ENCODE measurements around the gene LRRFIP2. TPM values are rescaled to one million over a fixed set of nuclear protein-coding genes. Genes with fewer than 3 reads are reported as not detected.

Gene LRRFIP2
- total and polyA plus RNA-seq, 8 donors, result 25.9 to 131 (median 39.0) TPM

DNA sequence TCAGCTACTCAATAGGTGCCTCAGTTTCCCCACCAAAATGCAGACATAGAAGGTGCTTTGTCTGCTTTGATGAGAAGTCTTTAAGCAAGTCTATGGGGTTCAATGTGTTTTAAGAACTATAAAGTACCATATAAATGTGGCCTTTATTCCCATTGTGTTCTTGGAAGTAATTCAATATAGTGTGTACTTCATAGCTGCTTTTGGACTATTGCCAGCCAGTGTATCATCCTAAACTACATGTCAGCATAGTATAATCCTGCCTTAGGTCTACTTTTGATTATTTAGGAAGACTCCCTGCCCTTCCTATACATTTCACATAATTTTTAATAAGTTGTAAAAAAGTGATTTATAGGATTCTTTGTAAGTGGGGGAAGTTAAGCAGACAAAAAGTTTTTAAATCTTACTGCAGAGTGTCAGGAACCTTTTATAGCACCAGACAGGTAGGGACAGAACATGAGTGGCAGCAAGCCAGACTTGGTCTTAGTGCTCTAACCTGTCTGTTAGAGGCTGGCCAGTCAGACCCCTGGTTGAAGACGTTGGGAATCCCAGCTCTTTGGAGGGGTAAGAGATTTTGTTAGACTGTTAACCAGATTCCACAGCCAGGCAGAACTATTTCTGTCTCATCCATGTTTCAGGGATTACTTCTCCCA lies 132.7 kb downstream of the LRRFIP2 start:
- peaks cover 0 to 21% (median 3%) of the 10 kb centered on the region in 4 donors for H3K4me1 ChIP-seq
- WGBS, 5 donors, result 47 to 73% (median 68%) methylated on average over 1 of the region's 1 CpG
- no peak for DNase-seq
- TF ChIP-seq EP300 (IDR thresholded peaks at IDR 0.05), result no peak
- peaks cover 0 to 73% (median 58%) of the 10 kb centered on the region in 4 donors for H3K36me3 ChIP-seq
- no peaks in the 10 kb centered on the region for H3K27me3 ChIP-seq
- H3K4me3 ChIP-seq, result no peak overlapping the region
- no peak overlapping the region for H3K27ac ChIP-seq
- intact Hi-C loops (cut with DNase I; ENCODE audit: low total_unique reads), result no loop called here
- H3K9me3 ChIP-seq, result peaks cover 0 to under 1% (median 0%) of the 10 kb centered on the region in 4 donors

- Histone ChIP-seq H3K4me3 (no peak overlapping the region), H3K27me3 (no peaks in the 10 kb centered on the region), H3K4me1 (peaks cover 0 to 21% (median 3%) of the 10 kb centered on the region in 4 donors), H3K27ac (no peak overlapping the region), H3K36me3 (peaks cover 0 to 75% (median 67%) of the 10 kb centered on the region in 4 donors), H3K9me3 (peaks cover 0 to 15% (median 10%) of the 10 kb centered on the region in 4 donors)
- TF ChIP-seq POLR2A (IDR thresholded peaks at IDR 0.05), result no peak
- no peak for TF ChIP-seq CTCF (IDR thresholded peaks at IDR 0.05)
- TF ChIP-seq POLR2AphosphoS5 (IDR thresholded peaks at IDR 0.05), result no peak
- no peak for TF ChIP-seq EP300 (IDR thresholded peaks at IDR 0.05)
- WGBS, 5 donors, result 81 to 96% (median 87%) methylated on average over 1 of the region's 1 CpG
- DNase-seq, result no peak
- intact Hi-C loops (cut with DNase I; ENCODE audit: low total_unique reads), result no loop called here
Measured at GRCh38 chr3:37040231-37040630, 134.2 kb downstream of the LRRFIP2 start.

- Histone ChIP-seq H3K27ac (no peak overlapping the region), H3K4me1 (peaks cover 0 to 21% (median 3%) of the 10 kb centered on the region in 4 donors), H3K27me3 (no peaks in the 10 kb centered on the region), H3K4me3 (no peak overlapping the region), H3K36me3 (peaks cover 0 to 81% (median 73%) of the 10 kb centered on the region in 4 donors), H3K9me3 (peaks cover 0 to 15% (median 10%) of the 10 kb centered on the region in 4 donors)
- TF ChIP-seq CTCF (IDR thresholded peaks at IDR 0.05) (no peak), POLR2A (IDR thresholded peaks at IDR 0.05) (no peak)
- no peak for DNase-seq
- intact Hi-C loops (cut with DNase I; ENCODE audit: low total_unique reads), result no loop called here
- 96 to 100% (median 98%) methylated on average over 1 of the region's 1 CpG for WGBS, 5 donors
Measured at GRCh38 chr3:37039161-37039846, 135.1 kb downstream of the LRRFIP2 start.

DNA sequence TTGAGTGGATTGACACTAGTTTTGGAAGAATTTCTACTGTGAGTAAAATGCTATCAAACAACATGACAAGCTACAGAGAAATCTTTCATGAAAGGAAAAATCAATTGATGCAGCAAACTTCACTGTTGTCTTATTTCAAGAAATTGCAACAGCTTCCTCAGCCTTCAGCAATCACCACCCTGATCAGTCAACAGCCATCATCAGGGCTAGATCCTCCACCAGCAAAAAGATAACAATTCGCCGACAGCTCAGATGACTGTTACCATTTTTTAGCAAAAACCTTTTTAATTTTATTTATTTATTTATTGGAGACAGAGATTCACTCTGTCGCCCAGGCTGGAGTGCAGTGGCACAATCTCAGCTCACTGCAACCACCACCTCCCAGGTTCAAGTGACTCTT lies 137.0 kb downstream of the LRRFIP2 start:
- H3K9me3 ChIP-seq, result peaks cover 0 to 15% (median 10%) of the 10 kb centered on the region in 4 donors
- no peak overlapping the region for H3K4me3 ChIP-seq
- 96 to 99% (median 97%) methylated on average over 3 of the region's 3 CpGs for WGBS, 5 donors
- H3K4me1 ChIP-seq, result peaks cover 0 to 23% (median 5%) of the 10 kb centered on the region in 4 donors
- no peak overlapping the region for H3K27ac ChIP-seq
- intact Hi-C loops (cut with DNase I; ENCODE audit: low total_unique reads), result no loop called here
- TF ChIP-seq CTCF (IDR thresholded peaks at IDR 0.05) (no peak), EP300 (IDR thresholded peaks at IDR 0.05) (no peak), POLR2A (IDR thresholded peaks at IDR 0.05) (no peak), POLR2AphosphoS5 (IDR thresholded peaks at IDR 0.05) (no peak)
- H3K36me3 ChIP-seq, result peaks cover 0 to 92% (median 83%) of the 10 kb centered on the region in 4 donors
- DNase-seq, result no peak
- H3K27me3 ChIP-seq, result no peaks in the 10 kb centered on the region
